Measurements from ENCODE around the gene PIP4K2B.

PIP4K2B gene

GRCh38 chr17:38746849-38747462, 52.4 kb downstream of the PIP4K2B start:
- H2BK120ac ChIP-seq (ENCODE audit: insufficient read depth, low read length, poor library complexity), result no peak overlapping the region
- H3K4me2 ChIP-seq (ENCODE audit: low read length), result peak overlapping the region; percentile 84
- H2AFZ ChIP-seq (ENCODE audit: insufficient read depth, low read length, poor library complexity), result no peak overlapping the region
- no peak overlapping the region for H4K8ac ChIP-seq (ENCODE audit: low read depth, low read length)
- H3K27ac ChIP-seq (ENCODE audit: low read depth, low read length), result no peak overlapping the region
- WGBS (ENCODE audit: extremely low coverage, insufficient coverage, insufficient read length), result no CpG with 5 or more reads among the region's 21 CpGs
- DNase-seq, result no peak
- H3K23ac ChIP-seq (ENCODE audit: low read length), result no peak overlapping the region
- H3K4me3 ChIP-seq (ENCODE audit: low read depth, low read length), result peak overlapping the region; percentile 94
- H3K9ac ChIP-seq (ENCODE audit: low read length), result peak overlapping the region; percentile 28
- H3K79me2 ChIP-seq (ENCODE audit: control insufficient read depth, insufficient read depth, low read length, poor library complexity), result peaks cover 33% of the 10 kb centered on the region
- H3K4ac ChIP-seq (ENCODE audit: low read depth, low read length), result peak overlapping the region; percentile 22
- H3K79me1 ChIP-seq (ENCODE audit: low read length), result peaks cover 22% of the 10 kb centered on the region
- no peak overlapping the region for H2AK5ac ChIP-seq (ENCODE audit: low read length)
- H3K9me3 ChIP-seq (ENCODE audit: insufficient read depth, low read depth, low read length), result no peaks in the 10 kb centered on the region
- no peak overlapping the region for H2BK12ac ChIP-seq (ENCODE audit: low read length)
- H2BK5ac ChIP-seq (ENCODE audit: low read depth, low read length, poor library complexity), result no peak overlapping the region
- peaks cover 8 to 10% of the 10 kb centered on the region in 2 experiments for H3K36me3 ChIP-seq (ENCODE audit: control insufficient read depth in 1 of 2, insufficient read depth in 2 of 2, low read length in 2 of 2)
- H3K27me3 ChIP-seq (ENCODE audit: insufficient read depth, low read length), result no peaks in the 10 kb centered on the region
- no peak overlapping the region for H3K18ac ChIP-seq (ENCODE audit: low read length)
- peak overlapping the region; percentile 10 for H3K14ac ChIP-seq (ENCODE audit: low read length)
- H4K91ac ChIP-seq (ENCODE audit: low read depth, low read length), result no peak overlapping the region
- H3K4me1 ChIP-seq (ENCODE audit: control insufficient read depth in 1 of 2, insufficient read depth in 2 of 2, low read length in 2 of 2), result peaks cover 13 to 22% of the 10 kb centered on the region in 2 experiments
- H4K12ac ChIP-seq (ENCODE audit: low read depth, low read length), result no peak overlapping the region

- H3K4me3 ChIP-seq (ENCODE audit: low read depth, low read length), result no peak overlapping the region
- DNase-seq, result no peak
- H3K79me2 ChIP-seq (ENCODE audit: control insufficient read depth, insufficient read depth, low read length, poor library complexity), result peaks cover 36% of the 10 kb centered on the region
- H4K8ac ChIP-seq (ENCODE audit: low read depth, low read length), result no peak overlapping the region
- H4K12ac ChIP-seq (ENCODE audit: low read depth, low read length), result no peak overlapping the region
- H3K36me3 ChIP-seq (ENCODE audit: control insufficient read depth in 1 of 2, insufficient read depth in 2 of 2, low read length in 2 of 2), result peaks cover 14 to 17% of the 10 kb centered on the region in 2 experiments
- no peak overlapping the region for H2AFZ ChIP-seq (ENCODE audit: insufficient read depth, low read length, poor library complexity)
- no CpG with 5 or more reads among the region's 8 CpGs for WGBS (ENCODE audit: extremely low coverage, insufficient coverage, insufficient read length)
- H2BK120ac ChIP-seq (ENCODE audit: insufficient read depth, low read length, poor library complexity), result no peak overlapping the region
- no peak overlapping the region for H4K91ac ChIP-seq (ENCODE audit: low read depth, low read length)
- H3K4me2 ChIP-seq (ENCODE audit: low read length), result peak overlapping the region; percentile 84
- no peaks in the 10 kb centered on the region for H3K9me3 ChIP-seq (ENCODE audit: insufficient read depth, low read depth, low read length)
- peaks cover 13 to 22% of the 10 kb centered on the region in 2 experiments for H3K4me1 ChIP-seq (ENCODE audit: control insufficient read depth in 1 of 2, insufficient read depth in 2 of 2, low read length in 2 of 2)
- H2BK5ac ChIP-seq (ENCODE audit: low read depth, low read length, poor library complexity), result no peak overlapping the region
- H3K27ac ChIP-seq (ENCODE audit: low read depth, low read length), result no peak overlapping the region
- no peak overlapping the region for H2BK12ac ChIP-seq (ENCODE audit: low read length)
- H3K14ac ChIP-seq (ENCODE audit: low read length), result no peak overlapping the region
- no peak overlapping the region for H3K9ac ChIP-seq (ENCODE audit: low read length)
- H3K18ac ChIP-seq (ENCODE audit: low read length), result no peak overlapping the region
- peak overlapping the region; percentile 22 for H3K4ac ChIP-seq (ENCODE audit: low read depth, low read length)
- H3K27me3 ChIP-seq (ENCODE audit: insufficient read depth, low read length), result no peaks in the 10 kb centered on the region
- H3K23ac ChIP-seq (ENCODE audit: low read length), result no peak overlapping the region
- H3K79me1 ChIP-seq (ENCODE audit: low read length), result peaks cover 20% of the 10 kb centered on the region
- no peak overlapping the region for H2AK5ac ChIP-seq (ENCODE audit: low read length)
These were observed 53.1 kb downstream of the PIP4K2B start for GRCh38 chr17:38746004-38746848.

DNA sequence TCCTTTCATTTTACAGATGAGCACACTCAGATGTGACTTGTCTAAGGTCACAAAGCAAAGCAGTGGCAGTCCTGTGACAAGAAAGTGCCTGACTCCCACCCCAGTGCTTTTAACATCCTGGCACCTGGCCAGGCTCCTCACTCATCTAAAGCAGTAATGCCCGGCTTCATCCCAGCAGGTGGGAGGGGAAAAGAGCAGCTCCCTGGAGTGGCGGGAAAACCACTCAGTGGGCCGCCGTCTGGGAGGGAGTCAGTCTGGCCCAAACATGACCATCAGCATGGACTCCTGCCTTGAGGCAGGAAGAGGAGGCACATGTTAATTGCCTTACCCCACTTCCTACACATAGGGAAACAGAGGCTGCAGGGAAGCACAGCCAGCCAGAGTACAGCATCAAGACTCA, 53.8 kb downstream of the PIP4K2B start:
- H2AK5ac ChIP-seq (ENCODE audit: low read length), result no peak overlapping the region
- peaks cover 13 to 20% of the 10 kb centered on the region in 2 experiments for H3K4me1 ChIP-seq (ENCODE audit: control insufficient read depth in 1 of 2, insufficient read depth in 2 of 2, low read length in 2 of 2)
- peak overlapping the region; percentile 82 for H3K4ac ChIP-seq (ENCODE audit: low read depth, low read length)
- H4K91ac ChIP-seq (ENCODE audit: low read depth, low read length), result no peak overlapping the region
- H3K79me1 ChIP-seq (ENCODE audit: low read length), result peaks cover 20% of the 10 kb centered on the region
- H3K27ac ChIP-seq (ENCODE audit: low read depth, low read length), result no peak overlapping the region
- H2BK5ac ChIP-seq (ENCODE audit: low read depth, low read length, poor library complexity), result no peak overlapping the region
- no peak overlapping the region for H4K8ac ChIP-seq (ENCODE audit: low read depth, low read length)
- H3K36me3 ChIP-seq (ENCODE audit: control insufficient read depth in 1 of 2, insufficient read depth in 2 of 2, low read length in 2 of 2), result peaks cover 19 to 20% of the 10 kb centered on the region in 2 experiments
- H3K9ac ChIP-seq (ENCODE audit: low read length), result no peak overlapping the region
- H2BK12ac ChIP-seq (ENCODE audit: low read length), result no peak overlapping the region
- H3K23ac ChIP-seq (ENCODE audit: low read length), result no peak overlapping the region
- H3K4me3 ChIP-seq (ENCODE audit: low read depth, low read length), result no peak overlapping the region
- H3K9me3 ChIP-seq (ENCODE audit: insufficient read depth, low read depth, low read length), result no peaks in the 10 kb centered on the region
- no peak overlapping the region for H4K12ac ChIP-seq (ENCODE audit: low read depth, low read length)
- H3K18ac ChIP-seq (ENCODE audit: low read length), result no peak overlapping the region
- H3K79me2 ChIP-seq (ENCODE audit: control insufficient read depth, insufficient read depth, low read length, poor library complexity), result peaks cover 36% of the 10 kb centered on the region
- H3K4me2 ChIP-seq (ENCODE audit: low read length), result peak overlapping the region; percentile 84
- H3K14ac ChIP-seq (ENCODE audit: low read length), result no peak overlapping the region
- H2AFZ ChIP-seq (ENCODE audit: insufficient read depth, low read length, poor library complexity), result no peak overlapping the region
- H2BK120ac ChIP-seq (ENCODE audit: insufficient read depth, low read length, poor library complexity), result no peak overlapping the region
- no CpG with 5 or more reads among the region's 4 CpGs for WGBS (ENCODE audit: extremely low coverage, insufficient coverage, insufficient read length)
- no peaks in the 10 kb centered on the region for H3K27me3 ChIP-seq (ENCODE audit: insufficient read depth, low read length)
- no peak for DNase-seq

DNA sequence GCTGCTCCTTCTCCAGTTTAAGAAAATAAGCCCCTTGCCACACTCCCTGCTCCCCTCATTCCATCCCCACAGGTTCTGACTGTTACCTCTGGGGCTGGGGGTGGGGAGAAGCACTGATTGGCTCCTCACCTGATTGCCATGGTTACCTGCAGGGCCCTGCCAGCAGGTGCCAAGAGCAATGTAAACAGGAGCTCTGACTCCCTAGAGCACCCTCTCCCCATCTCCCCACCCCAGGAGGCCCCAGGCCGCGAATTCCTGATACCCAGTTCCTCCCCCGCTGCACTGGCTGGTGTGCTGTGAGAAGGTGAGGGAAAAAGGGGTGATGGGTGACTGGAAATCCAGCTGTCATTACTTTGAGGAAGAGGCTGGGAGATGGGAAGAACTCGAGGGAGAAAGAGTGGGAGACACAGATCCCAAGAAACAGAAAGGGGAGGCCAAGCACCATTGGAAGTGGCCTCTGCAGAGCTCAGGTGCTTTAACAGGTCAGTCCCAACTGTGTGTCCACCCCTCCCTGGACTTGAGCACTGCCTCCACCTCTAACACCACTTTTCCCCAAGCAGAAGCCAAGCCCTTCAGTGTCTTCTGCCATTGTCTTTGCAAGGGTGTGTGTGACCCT, 55.7 kb downstream of the PIP4K2B start:
- Histone ChIP-seq H2BK5ac (ENCODE audit: low read depth, low read length, poor library complexity) (no peak overlapping the region), H2BK12ac (ENCODE audit: low read length) (no peak overlapping the region), H3K23ac (ENCODE audit: low read length) (no peak overlapping the region), H3K79me2 (ENCODE audit: control insufficient read depth, insufficient read depth, low read length, poor library complexity) (peaks cover 30% of the 10 kb centered on the region), H4K8ac (ENCODE audit: low read depth, low read length) (no peak overlapping the region), H3K9ac (ENCODE audit: low read length) (no peak overlapping the region), H3K27ac (ENCODE audit: low read depth, low read length) (no peak overlapping the region), H3K4me1 (ENCODE audit: control insufficient read depth in 1 of 2, insufficient read depth in 2 of 2, low read length in 2 of 2) (peaks cover 8 to 15% of the 10 kb centered on the region in 2 experiments), H3K9me3 (ENCODE audit: insufficient read depth, low read depth, low read length) (no peaks in the 10 kb centered on the region), H2AK5ac (ENCODE audit: low read length) (no peak overlapping the region), H4K91ac (ENCODE audit: low read depth, low read length) (no peak overlapping the region), H3K79me1 (ENCODE audit: low read length) (peaks cover 9% of the 10 kb centered on the region), H3K4me3 (ENCODE audit: low read depth, low read length) (no peak overlapping the region), H3K27me3 (ENCODE audit: insufficient read depth, low read length) (no peaks in the 10 kb centered on the region), H2BK120ac (ENCODE audit: insufficient read depth, low read length, poor library complexity) (no peak overlapping the region), H3K4me2 (ENCODE audit: low read length) (no peak overlapping the region), H3K4ac (ENCODE audit: low read depth, low read length) (peak overlapping the region; percentile 77), H4K12ac (ENCODE audit: low read depth, low read length) (no peak overlapping the region), H3K18ac (ENCODE audit: low read length) (no peak overlapping the region), H3K36me3 (ENCODE audit: control insufficient read depth in 1 of 2, insufficient read depth in 2 of 2, low read length in 2 of 2) (peaks cover 35% of the 10 kb centered on the region in 2 experiments), H3K14ac (ENCODE audit: low read length) (no peak overlapping the region), H2AFZ (ENCODE audit: insufficient read depth, low read length, poor library complexity) (no peak overlapping the region)
- WGBS (ENCODE audit: extremely low coverage, insufficient coverage, insufficient read length), result no CpG with 5 or more reads among the region's 4 CpGs
- DNase-seq, result no peak
